ENCODE measurements around the gene RNF167. TPM values are rescaled to one million over a fixed set of nuclear protein-coding genes. Genes with fewer than 3 reads are reported as not detected.

RNF167 gene
- total RNA-seq, 2 donors from 2014 or later, result 23.1 to 37.6 TPM

GRCh38 chr17:4893721-4894560 is 46.1 kb upstream of the RNF167 start:
- no peaks in the 10 kb centered on the region for H3K9me3 ChIP-seq
- WGBS, 2 donors, result 88 to 95% methylated on average over 17 to 31 of the region's 31 CpGs
- H3K4me3 ChIP-seq, result no peak overlapping the region
- intact Hi-C loops (cut with DNase I), result loop anchor here (10.0 kb wide), 1 partner anchor 189 kb away; the partner anchor contains the start of gene PELP1
- H3K27me3 ChIP-seq, result no peaks in the 10 kb centered on the region
- DNase-seq, result no peak
- TF ChIP-seq CTCF (IDR thresholded peaks at IDR 0.05), result no peak
- peaks cover 0 to 27% of the 10 kb centered on the region in 2 donors for H3K36me3 ChIP-seq (replicated peaks in 1 of 2; ENCODE audit: insufficient read depth in 1 of 2, low read depth in 2 of 2)
- H3K27ac ChIP-seq, result no peak overlapping the region
- no peak for ATAC-seq
- peaks cover 10% of the 10 kb centered on the region for H3K4me1 ChIP-seq

GRCh38 chr17:4895121-4895520 is 44.9 kb upstream of the RNF167 start:
- Histone ChIP-seq H3K36me3 (replicated peaks in 1 of 2; ENCODE audit: insufficient read depth in 1 of 2, low read depth in 2 of 2) (peaks cover 0 to 26% of the 10 kb centered on the region in 2 donors), H3K27me3 (no peaks in the 10 kb centered on the region), H3K4me1 (peaks cover 19% of the 10 kb centered on the region), H3K27ac (no peak overlapping the region), H3K9me3 (no peaks in the 10 kb centered on the region), H3K4me3 (no peak overlapping the region)
- intact Hi-C loops (cut with DNase I), result loop anchor here (10.0 kb wide), 1 partner anchor 190 kb away; the partner anchor contains the start of gene PELP1
- DNase-seq (no peak), ATAC-seq (no peak)
- TF ChIP-seq CTCF (IDR thresholded peaks at IDR 0.05), result no peak
- TF ChIP-seq POLR2A (IDR thresholded peaks at IDR 0.05), result no peak
- WGBS, 2 donors, result 91 to 93% methylated on average over 11 to 12 of the region's 13 CpGs

GRCh38 chr17:4895657-4896331 is 44.3 kb upstream of the RNF167 start:
- intact Hi-C loops (cut with DNase I), result loop anchor here (10.0 kb wide), 1 partner anchor 191 kb away; the partner anchor contains the start of gene PELP1
- no peaks in the 10 kb centered on the region for H3K27me3 ChIP-seq
- DNase-seq (no peak), ATAC-seq (no peak)
- TF ChIP-seq CTCF (IDR thresholded peaks at IDR 0.05) (no peak), POLR2A (IDR thresholded peaks at IDR 0.05) (no peak)
- H3K4me1 ChIP-seq, result peaks cover 26% of the 10 kb centered on the region
- H3K9me3 ChIP-seq, result no peaks in the 10 kb centered on the region
- no peak overlapping the region for H3K4me3 ChIP-seq
- no peak overlapping the region for H3K27ac ChIP-seq
- H3K36me3 ChIP-seq (replicated peaks in 1 of 2; ENCODE audit: insufficient read depth in 1 of 2, low read depth in 2 of 2), result peaks cover 0 to 19% of the 10 kb centered on the region in 2 donors
- WGBS, 2 donors, result 78 to 81% methylated on average over 25 to 27 of the region's 27 CpGs

- TF ChIP-seq POLR2A (IDR thresholded peaks at IDR 0.05) (no peak), CTCF (IDR thresholded peaks at IDR 0.05) (no peak)
- WGBS, 2 donors, result 91 to 94% methylated on average over 22 to 24 of the region's 27 CpGs
- no peak overlapping the region for H3K27ac ChIP-seq
- intact Hi-C loops (cut with DNase I), result loop anchor here (10.0 kb wide), 1 partner anchor 192 kb away; the partner anchor contains the start of gene PELP1
- ATAC-seq (no peak), DNase-seq (no peak)
- no peak overlapping the region for H3K4me3 ChIP-seq
- peaks cover 30% of the 10 kb centered on the region for H3K4me1 ChIP-seq
- peaks cover 0 to 14% of the 10 kb centered on the region in 2 donors for H3K36me3 ChIP-seq (replicated peaks in 1 of 2; ENCODE audit: insufficient read depth in 1 of 2, low read depth in 2 of 2)
- H3K27me3 ChIP-seq, result no peaks in the 10 kb centered on the region
- no peaks in the 10 kb centered on the region for H3K9me3 ChIP-seq
These were observed 43.5 kb upstream of the RNF167 start for GRCh38 chr17:4896332-4897197.
